ENCODE results near the gene ZEB2.

ZEB2 gene

GRCh38 chr2:144470334-144470733 lies 49.6 kb downstream of the ZEB2 start:
- no peak for DNase-seq (ENCODE audit: low read depth)

GRCh38 chr2:144469798-144470197 lies 50.1 kb downstream of the ZEB2 start:
- no peak for DNase-seq (ENCODE audit: low read depth)

DNA sequence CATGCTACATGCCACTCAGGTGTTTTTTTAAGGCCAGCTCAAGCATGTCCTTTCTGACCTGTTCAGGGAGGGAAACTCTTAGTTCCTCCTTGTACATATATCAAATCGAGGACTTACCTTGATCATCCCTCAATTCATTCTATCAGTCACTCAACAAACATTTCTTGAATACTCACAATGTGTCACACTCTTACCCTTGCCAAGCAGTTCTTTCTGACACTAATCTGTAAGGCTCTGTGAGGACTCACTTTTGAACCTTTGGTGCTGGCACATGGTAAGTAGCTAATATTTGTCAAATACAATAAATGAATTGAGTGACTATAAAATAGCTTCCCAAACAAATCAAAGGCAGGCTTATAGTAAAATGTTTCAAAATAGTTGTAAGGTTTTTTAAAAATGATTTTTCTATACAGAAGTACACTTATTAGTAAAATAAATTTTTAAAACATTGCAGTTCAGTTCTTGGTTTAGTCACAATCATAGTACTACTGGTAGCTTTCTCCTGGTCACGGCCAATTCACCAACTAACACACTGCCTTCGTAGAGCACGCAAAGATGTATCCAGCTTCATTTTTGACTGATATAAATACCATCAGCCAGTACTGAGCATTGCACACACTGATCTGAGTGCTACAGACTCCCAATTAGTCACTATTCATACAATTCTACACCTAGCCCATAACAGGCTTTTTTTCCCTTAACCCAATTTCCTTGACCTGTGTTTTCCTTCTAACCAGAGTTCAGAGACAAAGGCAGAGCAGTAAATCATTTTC lies 50.9 kb downstream of the ZEB2 start:
- no peak for DNase-seq (ENCODE audit: low read depth)

DNA sequence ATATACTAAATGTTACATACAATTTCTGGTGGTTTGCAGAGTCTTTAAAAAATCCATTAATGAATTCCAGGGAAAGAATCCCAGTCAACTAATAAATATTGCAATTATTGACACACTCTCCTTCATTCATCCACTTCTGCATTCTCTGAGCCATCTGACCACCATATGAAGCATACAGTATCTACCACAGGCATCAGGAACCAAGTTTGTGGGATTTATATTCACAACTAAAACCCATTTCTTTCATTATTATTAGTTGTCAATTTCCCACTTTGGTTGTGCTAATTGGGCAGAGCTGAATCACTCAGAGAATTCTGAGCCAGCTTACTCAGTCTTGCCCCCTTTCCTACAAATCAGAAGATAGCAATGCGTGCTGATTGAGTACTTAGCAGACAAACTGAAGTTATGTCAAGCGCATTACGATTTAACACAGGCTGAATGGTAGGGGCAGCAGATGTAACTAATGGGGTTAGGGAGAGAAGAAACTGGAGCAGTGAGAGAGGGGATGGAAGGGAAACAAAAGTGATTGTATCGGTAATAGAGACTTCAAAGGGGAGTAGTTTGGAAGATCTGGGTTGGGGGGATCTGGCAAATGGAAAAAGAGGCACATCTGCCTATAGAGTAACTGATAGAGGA lies 52.3 kb downstream of the ZEB2 start:
- no peak for DNase-seq (ENCODE audit: low read depth)

DNA sequence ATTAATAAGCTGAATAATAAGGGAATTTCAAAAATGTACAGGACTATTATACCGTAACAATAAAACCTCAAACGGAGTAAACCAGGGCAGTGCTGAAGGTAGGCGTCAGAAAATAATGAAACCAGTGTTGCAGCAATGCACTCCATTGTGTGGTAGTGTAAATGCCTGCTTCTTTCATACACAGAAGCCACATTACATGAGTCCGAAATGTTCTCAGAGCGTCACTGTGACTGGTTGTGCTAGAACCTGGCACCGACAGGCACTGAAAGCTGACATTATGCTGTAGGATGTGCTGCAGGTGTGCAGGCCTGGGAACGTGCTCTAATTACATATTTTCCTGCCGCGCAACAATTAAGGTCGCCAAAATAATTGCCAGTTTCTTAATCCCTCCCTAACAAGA lies 53.3 kb downstream of the ZEB2 start:
- DNase-seq (ENCODE audit: low read depth), result no peak

DNA sequence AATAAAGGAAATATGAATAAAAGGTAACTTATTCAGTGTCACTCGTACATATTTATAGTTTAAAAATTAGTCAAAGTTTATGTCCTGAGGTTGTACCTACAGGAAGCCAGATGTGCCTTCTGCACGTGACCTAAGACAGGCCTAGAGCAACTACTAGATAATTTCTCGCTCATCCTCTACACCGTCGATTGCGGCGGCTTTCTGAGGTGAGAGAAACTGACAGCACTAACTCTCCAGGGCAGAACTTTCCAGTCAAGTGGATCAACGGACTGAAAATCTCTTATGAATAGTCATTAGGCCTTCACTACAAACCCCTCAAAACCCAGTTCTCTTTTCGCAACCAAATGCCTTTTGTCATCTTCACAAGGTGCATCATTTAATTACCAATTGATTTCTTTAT lies 54.2 kb downstream of the ZEB2 start:
- no peak for DNase-seq (ENCODE audit: low read depth)

GRCh38 chr2:144464730-144465129 lies 55.2 kb downstream of the ZEB2 start:
- no peak for DNase-seq (ENCODE audit: low read depth)

GRCh38 chr2:144463266-144463665 lies 56.7 kb downstream of the ZEB2 start:
- no peak for DNase-seq (ENCODE audit: low read depth)

DNA sequence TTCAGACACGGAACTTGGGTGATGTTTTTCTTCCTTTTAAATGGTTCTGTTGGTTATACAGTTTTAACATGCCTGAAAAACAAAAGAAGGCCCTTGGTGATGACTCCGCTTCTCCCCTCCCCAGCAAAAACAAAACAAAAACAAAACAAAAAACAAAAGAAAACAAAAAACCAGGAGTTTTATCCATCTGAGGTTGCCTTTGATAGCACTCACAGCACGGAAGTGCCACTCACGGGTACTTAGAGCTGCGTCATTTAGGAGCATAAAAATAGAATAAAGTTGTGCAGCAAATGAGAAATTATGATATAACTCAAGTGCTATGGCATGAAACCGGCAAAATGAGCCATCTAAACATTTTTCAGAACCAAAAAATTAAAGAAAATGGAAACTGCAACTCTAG lies 57.7 kb downstream of the ZEB2 start:
- DNase-seq (ENCODE audit: low read depth), result no peak

DNA sequence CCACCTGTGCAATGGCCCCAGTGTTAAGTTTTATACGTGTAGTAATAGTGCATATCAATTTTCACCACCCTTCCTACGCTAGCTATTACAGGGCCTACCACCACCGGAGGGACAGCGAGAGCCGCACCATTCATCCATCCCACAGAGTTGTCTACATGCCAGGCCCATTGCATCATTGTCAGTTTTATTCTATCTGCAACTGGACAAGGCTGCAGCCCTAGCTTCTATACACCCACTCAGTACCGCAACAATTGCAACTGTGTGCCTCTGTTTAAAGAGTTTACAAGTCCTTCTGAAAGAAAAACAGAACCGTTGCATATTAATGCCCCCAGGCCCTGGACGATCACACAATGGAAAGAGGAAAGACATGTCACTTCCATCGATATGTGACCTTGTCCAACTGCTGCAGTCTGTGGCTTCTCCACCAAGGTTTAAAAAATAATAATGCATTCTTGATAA lies 58.6 kb downstream of the ZEB2 start:
- DNase-seq (ENCODE audit: low read depth), result no peak

DNA sequence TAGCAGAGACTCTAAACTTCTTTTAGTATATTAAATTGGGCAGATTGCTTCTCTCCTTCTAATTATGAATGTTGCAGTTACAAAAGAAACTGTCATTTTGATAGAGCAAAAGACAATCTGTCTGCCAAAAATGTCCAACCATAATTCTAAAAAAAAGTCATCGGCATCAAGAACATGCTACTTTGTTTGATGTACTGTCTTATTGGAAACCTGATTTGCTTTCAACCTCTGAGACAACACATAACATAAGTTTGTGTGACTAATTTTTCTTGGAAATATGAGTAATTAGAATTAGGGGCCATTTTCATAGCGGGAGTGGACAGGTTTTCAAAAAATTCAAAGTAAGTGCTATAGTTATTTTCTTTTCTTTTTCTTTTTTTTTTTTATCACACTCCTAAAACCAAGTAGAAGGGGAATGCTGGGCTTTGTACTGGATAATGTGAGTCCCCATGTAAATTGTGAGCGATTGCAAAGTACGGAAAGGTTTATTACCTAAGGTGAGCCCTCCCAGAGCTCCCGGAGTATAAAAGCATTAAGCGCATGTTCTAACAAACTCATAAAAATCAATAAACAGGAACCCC lies 59.1 kb downstream of the ZEB2 start:
- no peak for DNase-seq (ENCODE audit: low read depth)

GRCh38 chr2:144459937-144460336 lies 60.0 kb downstream of the ZEB2 start:
- DNase-seq (ENCODE audit: low read depth), result no peak

- DNase-seq (ENCODE audit: low read depth), result no peak
Observed at GRCh38 chr2:144459286-144459685, 60.6 kb downstream of the ZEB2 start.

GRCh38 chr2:144458541-144458940 lies 61.4 kb downstream of the ZEB2 start:
- DNase-seq (ENCODE audit: low read depth), result no peak

DNA sequence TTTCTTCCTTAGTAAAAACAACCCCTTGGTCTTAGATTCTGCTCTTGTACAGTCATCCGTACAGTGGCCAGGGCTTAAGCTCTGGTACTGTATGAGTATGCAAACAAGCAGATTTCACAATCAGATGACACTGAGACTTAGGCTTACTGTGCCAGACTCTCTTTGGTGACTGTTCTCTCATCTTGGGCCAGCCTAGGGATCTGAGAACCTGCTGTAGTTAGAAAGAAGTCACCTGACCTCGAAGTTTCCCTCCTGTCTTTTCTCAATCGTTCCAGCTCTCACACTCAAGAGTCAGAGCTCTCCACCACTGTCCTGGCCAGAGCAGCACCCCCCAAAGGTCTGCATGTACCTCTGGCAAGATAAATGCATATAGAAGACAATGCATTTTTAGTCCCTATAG lies 63.2 kb downstream of the ZEB2 start:
- DNase-seq (ENCODE audit: low read depth), result no peak

GRCh38 chr2:144455987-144456386 lies 63.9 kb downstream of the ZEB2 start:
- no peak for DNase-seq (ENCODE audit: low read depth)

DNA sequence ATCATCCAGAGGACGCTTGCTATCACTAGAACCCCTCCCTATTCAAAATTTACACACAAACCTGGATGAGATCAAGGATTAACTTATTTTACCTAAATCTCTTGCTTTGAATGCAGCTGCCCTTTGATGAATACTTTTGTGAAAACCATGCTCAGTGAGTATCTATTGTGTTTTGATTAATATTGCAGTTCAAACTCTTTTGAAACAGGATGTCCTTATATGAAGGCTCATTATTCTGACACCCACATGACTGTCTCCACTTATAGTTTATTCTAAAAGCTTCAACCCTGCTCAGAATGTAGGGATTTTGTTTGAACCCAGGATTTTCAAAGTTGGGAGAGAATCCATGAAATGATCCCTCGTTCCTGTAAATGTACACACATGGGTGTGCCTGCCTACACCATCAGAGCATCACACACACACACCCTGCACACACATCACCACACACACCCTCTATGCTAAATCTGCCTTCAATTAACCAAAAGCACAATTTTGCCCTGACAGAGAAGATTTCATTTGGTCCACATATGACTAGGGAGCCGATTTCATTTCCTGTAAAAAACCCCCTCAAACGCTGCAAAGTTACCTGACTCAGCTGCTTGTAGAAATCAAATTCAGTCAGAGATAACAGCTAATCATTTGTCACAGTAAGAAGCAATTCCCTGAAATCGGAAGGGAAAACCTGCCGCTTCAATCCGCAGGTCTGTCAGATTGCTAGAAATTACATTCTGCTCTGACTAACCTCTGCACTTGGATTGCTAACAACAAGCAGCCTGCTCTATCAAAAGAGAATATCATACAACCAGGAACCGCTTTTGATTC lies 65.2 kb downstream of the ZEB2 start:
- no peak for DNase-seq (ENCODE audit: low read depth)

- DNase-seq (ENCODE audit: low read depth), result no peak
Observed at GRCh38 chr2:144453486-144454158, 66.3 kb downstream of the ZEB2 start.

GRCh38 chr2:144452989-144453336 lies 67.0 kb downstream of the ZEB2 start:
- DNase-seq (ENCODE audit: low read depth), result no peak

- no peak for DNase-seq (ENCODE audit: low read depth)
Observed at GRCh38 chr2:144452169-144452988, 67.5 kb downstream of the ZEB2 start.

DNA sequence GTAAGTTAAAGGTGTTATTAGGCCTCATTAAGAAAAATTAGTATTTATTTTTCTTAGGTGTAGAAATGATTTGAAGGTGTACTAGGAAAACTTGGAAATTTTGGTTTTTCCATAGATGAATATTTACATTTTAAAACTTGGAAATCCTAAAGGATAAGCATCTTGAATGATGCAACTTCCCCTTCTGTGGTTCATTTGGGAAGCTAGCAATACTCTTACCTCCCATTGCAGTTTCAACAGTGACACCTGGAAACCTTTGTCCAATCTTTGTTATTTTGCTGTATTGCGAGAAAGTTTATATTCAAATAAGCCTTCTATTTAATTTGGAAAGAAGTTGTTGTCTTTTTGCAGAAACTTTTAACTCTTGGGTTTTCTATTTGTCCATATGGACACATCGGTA lies 68.5 kb downstream of the ZEB2 start:
- DNase-seq (ENCODE audit: low read depth), result no peak
